GM12878 (cell line): ENCODE measurements around the gene LRRTM3. TPM values are rescaled to one million over a fixed set of nuclear protein-coding genes. Genes with fewer than 3 reads are reported as not detected.

Experiments used
- ATAC-seq: fragments of 200-7000 bp; cut with Tn5 transposase; 3 replicates; pipeline ENCODE4 v1.9.1; 2020; ENCODE audit warnings: mild to moderate bottlenecking, moderate library complexity
- BruUV-seq: library from RNA; stranded (reverse); fragments of 400-500 nt; replicated peaks from 2 replicates; lab custom pipeline; 2021; lab: Mats Ljungman, UMichigan
- CTCF ChIA-PET: fragments of 300-600 bp; sonication (Branson Sonifier 250); formaldehyde crosslinking; extraction: SDS; loops from one replicate; lab custom pipeline; 2021; ENCODE audit warnings: inconsistent platforms; lab: Yijun Ruan, JAX
- POLR2A ChIA-PET: fragments of 350-600 bp; formaldehyde crosslinking; extraction: SDS; loops from one replicate; lab custom pipeline; 2021; ENCODE audit warnings: inconsistent platforms; lab: Charles Lee
- RAD21 ChIA-PET: fragments of 300-600 bp; sonication (Branson Sonifier 250); formaldehyde crosslinking; loops from one replicate; lab custom pipeline; 2023; ENCODE audit warnings: antibody characterized with exemption; ENCODE audit not compliant: unreplicated experiment; lab: Charles Lee
- SMC1A ChIA-PET: fragments of 300-600 bp; sonication (Branson Sonifier 250); formaldehyde crosslinking; loops from one replicate; lab custom pipeline; 2023; ENCODE audit not compliant: unreplicated experiment, uncharacterized antibody; lab: Charles Lee
- DNase-seq: peaks from one replicate; pipeline ENCODE4 v3.0.0-alpha.2; 2011; ENCODE audit warnings: low read depth, low spot score
- FAIRE-seq: peaks from 3 replicates; lab custom pipeline; 2011; peaks lifted over from hg19 to GRCh38; lab: Jason Lieb, UNC
- H2AFZ ChIP-seq: 2 replicates; pipeline ENCODE4 v1.6.0; 2011; ENCODE audit warnings: low read depth, low read length, control low read depth; ENCODE audit not compliant: control insufficient read depth
- H3K27ac ChIP-seq: 2 replicates; pipeline ENCODE4 v1.5.1; 2011; ENCODE audit warnings: control low read depth; ENCODE audit not compliant: control insufficient read depth, insufficient read depth
- H3K27me3 ChIP-seq, 2 experiments: replicated peaks in 1 of 2; 2 replicates each; pipeline versions ENCODE4 v1.6.0 to v1.6.1; 2011; ENCODE audit warnings: low read length in 1 of 2; ENCODE audit not compliant: control insufficient read depth in 2 of 2, insufficient read depth in 2 of 2
- H3K36me3 ChIP-seq, 2 experiments: 2 replicates each; pipeline ENCODE4 v1.5.1; 2011; ENCODE audit warnings: low read length in 1 of 2; ENCODE audit not compliant: control insufficient read depth in 2 of 2, insufficient read depth in 2 of 2
- H3K4me1 ChIP-seq: 2 replicates; pipeline ENCODE4 v1.6.1; 2011; ENCODE audit warnings: mild to moderate bottlenecking, low read length, moderate library complexity, mixed read lengths; ENCODE audit not compliant: control insufficient read depth, insufficient read depth
- H3K4me2 ChIP-seq: 2 replicates; pipeline ENCODE4 v1.6.0; 2011; ENCODE audit warnings: control low read depth; ENCODE audit not compliant: control insufficient read depth, insufficient read depth
- H3K4me3 ChIP-seq: fragments of 200-600 bp; sonication (generic); 2 replicates; pipeline ENCODE4 v1.5.1; 2016
- H3K79me2 ChIP-seq: 2 replicates; pipeline ENCODE4 v1.6.0; 2011; ENCODE audit warnings: low read length; ENCODE audit not compliant: control insufficient read depth, insufficient read depth
- H3K9ac ChIP-seq: 2 replicates; pipeline ENCODE4 v1.8.0; 2011; ENCODE audit warnings: low read length, control low read depth, mixed read lengths; ENCODE audit not compliant: control insufficient read depth, insufficient read depth
- H3K9me3 ChIP-seq: replicated peaks from 3 replicates; pipeline ENCODE4 v1.5.1; 2011; ENCODE audit warnings: mild to moderate bottlenecking, low read length; ENCODE audit not compliant: control insufficient read depth, insufficient read depth
- H4K20me1 ChIP-seq: 2 replicates; pipeline ENCODE4 v1.6.0; 2011; ENCODE audit not compliant: control insufficient read depth, insufficient read depth
- BCL11A ChIP-seq: IDR thresholded peaks from 2 replicates; pipeline ENCODE4 v1.6.1; 2011; ENCODE audit warnings: low read depth, low read length
- BMI1 ChIP-seq: fragments of 450-650 bp; IDR thresholded peaks from 2 replicates; pipeline ENCODE4 v1.6.1; 2016; ENCODE audit warnings: mild to moderate bottlenecking, moderate library complexity, borderline replicate concordance
- CBFB ChIP-seq: IDR thresholded peaks from 2 replicates; pipeline ENCODE4 v1.6.1; 2016; ENCODE audit warnings: antibody characterized with exemption, low read depth
- CEBPB ChIP-seq, 2 experiments: fragments of 150-350 bp in 1 of 2; IDR thresholded peaks; 2 replicates each; pipeline ENCODE4 v1.6.1; 2012 to 2014; ENCODE audit warnings: low read depth in 2 of 2, low read length in 2 of 2, borderline replicate concordance in 1 of 2, inconsistent platforms in 1 of 2
- CHD2 ChIP-seq: IDR thresholded peaks from 2 replicates; pipeline ENCODE4 v1.6.1; 2011; ENCODE audit warnings: low read depth, low read length, improper control_type of control experiment, borderline replicate concordance
- DPF2 ChIP-seq: fragments of 450-650 bp; IDR thresholded peaks from 2 replicates; pipeline ENCODE4 v1.6.1; 2017; ENCODE audit warnings: mild to moderate bottlenecking
- EGR1 ChIP-seq, 2 experiments: IDR thresholded peaks; 1 replicate in 1 of 2; 2 replicates in 1 of 2; pipeline ENCODE4 v1.6.1; 2011 to 2012; ENCODE audit warnings: low read depth in 2 of 2, low read length in 2 of 2, borderline replicate concordance in 1 of 2, mild to moderate bottlenecking in 1 of 2, moderate library complexity in 1 of 2
- GABPA ChIP-seq: IDR thresholded peaks from 2 replicates; pipeline ENCODE4 v1.6.1; 2014; ENCODE audit warnings: antibody characterized with exemption, low read depth, mild to moderate bottlenecking, inconsistent platforms
- HDAC2 ChIP-seq: fragments of 200-600 bp; sonication (generic); IDR thresholded peaks from 2 replicates; pipeline ENCODE4 v1.6.1; 2017
- HDGF ChIP-seq: fragments of 450-650 bp; IDR thresholded peaks from 2 replicates; pipeline ENCODE4 v1.6.1; 2016; ENCODE audit warnings: antibody characterized with exemption
- IKZF1 ChIP-seq: fragments of 450-650 bp; conservative IDR thresholded peaks from 2 replicates; pipeline ENCODE4 v1.6.1; 2017; ENCODE audit warnings: antibody characterized with exemption, mild to moderate bottlenecking
- MXI1 ChIP-seq: fragments of 150-350 bp; IDR thresholded peaks from 2 replicates; pipeline ENCODE4 v1.6.1; 2011; ENCODE audit warnings: low read depth, mild to moderate bottlenecking, inconsistent platforms, low read length, improper control_type of control experiment
- MYB ChIP-seq: fragments of 150-350 bp; IDR thresholded peaks from 2 replicates; pipeline ENCODE4 v1.6.1; 2014; ENCODE audit warnings: mild to moderate bottlenecking, low read depth, low read length, borderline replicate concordance
- RFX5 ChIP-seq: IDR thresholded peaks from 2 replicates; pipeline ENCODE4 v1.6.1; 2011; ENCODE audit warnings: low read depth, low read length, improper control_type of control experiment
- TBL1XR1 ChIP-seq: IDR thresholded peaks from 2 replicates; pipeline ENCODE4 v1.6.1; 2012; ENCODE audit warnings: low read depth, low read length, improper control_type of control experiment
- ZNF384 ChIP-seq: IDR thresholded peaks from 2 replicates; pipeline ENCODE4 v1.6.1; 2012; ENCODE audit warnings: low read depth, mild to moderate bottlenecking, low read length, improper control_type of control experiment, borderline replicate concordance
- whole genome bisulfite sequencing: methylation state at CpG from one replicate; pipeline ENCODE4 v1.1.6; 2016; ENCODE audit warnings: low lambda C conversion rate; ENCODE audit not compliant: insufficient replicate concordance, insufficient coverage; ENCODE audit errors: missing lambda C conversion rate; 5-methylcytosine and 5-hydroxymethylcytosine counted together
- in situ Hi-C: fragments of 300-500 bp; cut with MboI; formaldehyde crosslinking; loops from 9 replicates; pipeline ENCODE4 v1.14.3; 2018; ENCODE audit warnings: mixed read lengths
- intact Hi-C: fragments of 100-400 bp; cut with micrococcal nuclease; formaldehyde crosslinking; loops from one replicate; pipeline ENCODE4 v1.14.2; 2022; ENCODE audit not compliant: unreplicated experiment
- polyA plus RNA-seq, 11 experiments: library from polyadenylated mRNA; depleted of rRNA in 4 of 11; unstranded in 6 of 11; stranded (reverse) in 5 of 11; fragments of >200 nt; fragmentation: Nextera tagmentation in 4 of 11; fragmentation: Illumina TruSeq in 1 of 11; extraction: Ambion mirVana in 4 of 11; extraction: Trizol in 1 of 11; gene quantifications; 1 replicate in 1 of 11; 2 replicates in 10 of 11; pipeline versions ENCODE4 v1.2.1 to v1.2.3, GENCODE V29; 2011 to 2016; ENCODE audit warnings: inconsistent platforms in 2 of 11, missing spikeins in 2 of 11, low read depth in 1 of 11
- total RNA-seq, 4 experiments: library from RNA; depleted of rRNA in 3 of 4; stranded (reverse); fragments of >200 nt in 3 of 4; fragmentation: Illumina TruSeq in 1 of 4; extraction: Trizol in 1 of 4; gene quantifications; 2 replicates each; pipeline versions ENCODE4 v1.2.1 to v1.2.3, GENCODE V29; 2013 to 2021
- TF ChIP-seq, protein P1 (sequence below): fragments of 450-650 bp; IDR thresholded peaks from 2 replicates; pipeline ENCODE4 v1.6.1; 2017; ENCODE audit warnings: borderline replicate concordance
- TF ChIP-seq, protein P2 (sequence below): IDR thresholded peaks from 2 replicates; pipeline ENCODE4 v1.6.1; 2012; ENCODE audit warnings: low read depth, low read length, improper control_type of control experiment

The LRRTM3 gene
- total and polyA plus RNA-seq, 10 of the 15 experiments (the other 5 are each of a cell fraction or from before 2014, with no cell fraction given): not detected

DNA sequence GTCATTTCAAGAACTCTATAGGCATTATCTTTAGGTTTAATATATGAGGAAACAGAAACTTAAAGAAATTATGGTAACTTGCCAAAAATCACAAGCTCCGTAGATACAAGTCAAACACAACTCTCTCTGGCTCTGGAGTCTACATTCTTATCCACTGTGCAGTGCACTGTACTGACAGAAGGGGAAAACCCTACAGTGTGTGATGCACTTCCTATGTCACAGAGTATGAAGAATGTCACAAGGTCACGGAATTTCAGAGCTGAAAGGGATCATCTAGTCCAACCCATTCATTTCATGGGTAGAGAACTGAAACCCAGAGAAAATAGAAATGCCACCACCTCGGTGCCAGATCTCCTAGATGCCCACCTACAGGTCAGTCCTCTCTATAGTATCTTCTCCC, 86.1 kb downstream of the LRRTM3 start:
- Histone ChIP-seq H3K4me2 (no peak overlapping the region), H3K27ac (no peak overlapping the region), H4K20me1 (no peaks in the 10 kb centered on the region), H3K9me3 (no peaks in the 10 kb centered on the region), H3K9ac (no peak overlapping the region), H3K4me1 (no peaks in the 10 kb centered on the region), H3K27me3 (no peaks in the 10 kb centered on the region), H2AFZ (no peak overlapping the region), H3K4me3 (no peak overlapping the region), H3K79me2 (no peaks in the 10 kb centered on the region), H3K36me3 (no peaks in the 10 kb centered on the region)
- intact Hi-C loops (no loop called here), in situ Hi-C loops (no loop called here)
- SMC1A ChIA-PET: interaction anchor here (1.2 to 1.8 kb wide), 3 partner anchors 9 to 213 kb away, joined by 3 read pairs; no protein-coding TSS in a partner anchor
- DNase-seq: no peak
- no TSS peak for BruUV-seq
- POLR2A ChIA-PET: no interaction called here
- no peak for FAIRE-seq
- ATAC-seq: peak; percentile 61
- CTCF ChIA-PET: interaction anchor here (1.0 kb wide), 1 partner anchor 15 kb away, joined by 5 read pairs; no protein-coding TSS in a partner anchor
- 14% methylated on average over 3 of the region's 3 CpGs for WGBS
- TF ChIP-seq TBL1XR1 (no peak), DPF2 (no peak), CBFB (no peak), ZNF384 (no peak), IKZF1 (no peak)
- RAD21 ChIA-PET: no interaction called here

DNA sequence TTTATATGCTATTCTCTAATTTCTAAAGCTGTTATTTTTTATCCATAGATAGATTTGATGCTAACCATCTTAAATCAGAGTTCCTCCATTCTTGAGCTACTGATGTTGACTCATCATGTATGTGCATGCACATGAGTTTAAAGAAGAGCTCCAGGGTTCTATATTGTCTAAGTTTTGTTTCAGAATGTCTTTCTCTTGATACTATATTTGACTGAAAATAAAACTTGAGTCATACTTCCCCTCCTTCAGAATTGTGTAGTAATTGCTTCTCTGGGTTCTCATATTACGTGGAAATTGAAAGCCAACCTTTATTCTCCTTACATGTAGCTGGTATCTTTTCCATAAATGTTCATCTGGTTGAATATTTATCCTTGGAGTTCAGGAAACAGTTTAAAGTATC, 89.4 kb downstream of the LRRTM3 start:
- intact Hi-C loops: no loop called here
- no peak for FAIRE-seq
- ChIA-PET RAD21 (no interaction called here), SMC1A (interaction anchor here (1.3 to 2.3 kb wide), 3 partner anchors 14 to 32 kb away, joined by 5 to 6 read pairs (median 5); no protein-coding TSS in a partner anchor), POLR2A (no interaction called here), CTCF (interaction anchor here (0.6 to 0.9 kb wide), 2 partner anchors 9 to 24 kb away, joined by 3 read pairs; no protein-coding TSS in a partner anchor)
- 0% methylated on average over 1 of the region's 1 CpG for WGBS
- Histone ChIP-seq H4K20me1 (no peaks in the 10 kb centered on the region), H2AFZ (no peak overlapping the region), H3K9me3 (no peaks in the 10 kb centered on the region), H3K79me2 (no peaks in the 10 kb centered on the region), H3K9ac (no peak overlapping the region), H3K27me3 (no peaks in the 10 kb centered on the region), H3K4me3 (no peak overlapping the region), H3K4me2 (no peak overlapping the region), H3K27ac (no peak overlapping the region), H3K36me3 (no peaks in the 10 kb centered on the region), H3K4me1 (no peaks in the 10 kb centered on the region)
- in situ Hi-C loops: no loop called here
- BruUV-seq: no TSS peak
- DNase-seq: no peak
- peak; percentile 51; the same call in 2 of the 3 replicates for ATAC-seq
- TF ChIP-seq CBFB (no peak), HDGF (no peak), CHD2 (no peak), BCL11A (no peak), EGR1 (IDR thresholded peaks at IDR 0.05; ENCODE audit: borderline replicate concordance in 1 of 2, low read depth in 2 of 2, low read length in 2 of 2) (no peak), BMI1 (no peak), RFX5 (no peak), GABPA (no peak), MYB (no peak), MXI1 (no peak), CEBPB (IDR thresholded peaks at IDR 0.05; ENCODE audit: borderline replicate concordance in 1 of 2, low read depth in 2 of 2, low read length in 2 of 2) (no peak), ZNF384 (no peak), HDAC2 (no peak)
- TF ChIP-seq, protein P1, sequence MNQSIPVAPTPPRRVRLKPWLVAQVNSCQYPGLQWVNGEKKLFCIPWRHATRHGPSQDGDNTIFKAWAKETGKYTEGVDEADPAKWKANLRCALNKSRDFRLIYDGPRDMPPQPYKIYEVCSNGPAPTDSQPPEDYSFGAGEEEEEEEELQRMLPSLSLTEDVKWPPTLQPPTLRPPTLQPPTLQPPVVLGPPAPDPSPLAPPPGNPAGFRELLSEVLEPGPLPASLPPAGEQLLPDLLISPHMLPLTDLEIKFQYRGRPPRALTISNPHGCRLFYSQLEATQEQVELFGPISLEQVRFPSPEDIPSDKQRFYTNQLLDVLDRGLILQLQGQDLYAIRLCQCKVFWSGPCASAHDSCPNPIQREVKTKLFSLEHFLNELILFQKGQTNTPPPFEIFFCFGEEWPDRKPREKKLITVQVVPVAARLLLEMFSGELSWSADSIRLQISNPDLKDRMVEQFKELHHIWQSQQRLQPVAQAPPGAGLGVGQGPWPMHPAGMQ: no peak
- TF ChIP-seq, protein P2, sequence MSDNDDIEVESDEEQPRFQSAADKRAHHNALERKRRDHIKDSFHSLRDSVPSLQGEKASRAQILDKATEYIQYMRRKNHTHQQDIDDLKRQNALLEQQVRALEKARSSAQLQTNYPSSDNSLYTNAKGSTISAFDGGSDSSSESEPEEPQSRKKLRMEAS: no peak
